Measurements from ENCODE around the gene DDO. TPM values are rescaled to one million over a fixed set of nuclear protein-coding genes. Genes with fewer than 3 reads are reported as not detected.
"Not testable (repeated sequence)": the region's sequence is repeated elsewhere in the genome, so short reads cannot be mapped to it uniquely, and the experiment has no call there.

Gene DDO
- total RNA-seq, 4 donors from 2014 or later, result 1.4 to 3.6 (median 2.3) TPM

- WGBS, 2 donors (ENCODE audit: low coverage in 1 of 2), result 100% methylated on average over 1 of the region's 1 CpG
- TF ChIP-seq CTCF (IDR thresholded peaks at IDR 0.05), result no peak
- TF ChIP-seq POLR2AphosphoS5 (IDR thresholded peaks at IDR 0.05), result no peak
- no peak for TF ChIP-seq POLR2A (IDR thresholded peaks at IDR 0.05)
- TF ChIP-seq EP300 (IDR thresholded peaks at IDR 0.05), result no peak
- H3K9me3 ChIP-seq, result peaks cover 0 to 31% (median 0%) of the 10 kb centered on the region in 3 donors
- H3K27ac ChIP-seq, result no peak overlapping the region
- H3K4me1 ChIP-seq, result no peaks in the 10 kb centered on the region
- H3K4me3 ChIP-seq, result no peak overlapping the region
- H3K27me3 ChIP-seq, result no peaks in the 10 kb centered on the region
- no peaks in the 10 kb centered on the region for H3K36me3 ChIP-seq
- no peak for ATAC-seq
Observed at GRCh38 chr6:110458476-110458875, 43.1 kb upstream of the DDO start.

GRCh38 chr6:110457567-110458175 lies 42.3 kb upstream of the DDO start:
- ATAC-seq, H3K4me3 ChIP-seq, H3K27me3 ChIP-seq, H3K27ac ChIP-seq, H3K36me3 ChIP-seq, H3K4me1 ChIP-seq: not testable (repeated sequence)
- 70 to 75% methylated on average over 5 to 7 of the region's 8 CpGs for WGBS, 2 donors (ENCODE audit: low coverage in 1 of 2)
- H3K9me3 ChIP-seq, result peaks cover 0 to 24% (median 0%) of the 10 kb centered on the region in 3 donors

DNA sequence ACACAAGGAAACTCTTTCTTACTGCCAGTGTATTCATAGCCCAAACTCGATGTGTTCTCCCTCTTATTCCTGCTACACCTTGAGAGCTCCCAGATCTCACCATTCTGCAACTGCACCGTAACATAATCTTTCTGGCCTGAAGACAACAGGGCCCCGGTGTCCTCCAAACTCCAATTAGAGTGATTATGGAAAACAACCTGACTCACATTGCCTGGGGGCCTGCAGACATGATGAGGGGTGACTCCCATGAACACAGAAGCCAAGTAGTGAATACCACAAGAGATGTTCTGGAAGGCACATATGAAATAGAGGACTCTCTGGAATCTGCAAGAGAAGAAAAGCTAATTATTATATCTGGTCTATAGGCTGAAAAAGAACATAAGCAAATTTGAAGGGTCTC lies 41.3 kb upstream of the DDO start:
- TF ChIP-seq POLR2AphosphoS5 (IDR thresholded peaks at IDR 0.05) (no peak), POLR2A (IDR thresholded peaks at IDR 0.05) (no peak), CTCF (IDR thresholded peaks at IDR 0.05) (no peak), EP300 (IDR thresholded peaks at IDR 0.05) (no peak)
- Histone ChIP-seq H3K4me1 (no peaks in the 10 kb centered on the region), H3K4me3 (no peak overlapping the region), H3K27me3 (no peaks in the 10 kb centered on the region), H3K9me3 (peaks cover 0 to 15% (median 0%) of the 10 kb centered on the region in 3 donors), H3K27ac (no peak overlapping the region), H3K36me3 (no peaks in the 10 kb centered on the region)
- ATAC-seq, result no peak
- 81 to 100% methylated on average over 1 to 2 of the region's 3 CpGs for WGBS, 2 donors (ENCODE audit: low coverage in 1 of 2)

DNA sequence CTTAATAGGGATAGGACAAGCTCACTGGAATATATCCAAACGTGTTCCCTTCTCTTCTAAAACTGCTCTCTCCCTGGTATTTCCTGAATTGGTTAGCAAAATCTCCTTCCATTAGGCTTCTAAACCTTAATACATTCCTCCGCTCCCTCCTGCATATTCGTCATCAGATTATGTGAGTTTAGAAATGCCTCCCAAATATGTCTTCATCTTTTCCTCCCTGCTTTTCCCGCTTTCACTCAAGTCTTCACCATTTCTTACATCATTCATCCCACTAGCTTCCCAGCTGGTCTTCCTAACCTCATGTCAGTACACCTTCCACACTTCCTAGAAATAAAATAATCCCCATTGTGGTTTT lies 34.1 kb upstream of the DDO start:
- Histone ChIP-seq H3K27me3 (no peaks in the 10 kb centered on the region), H3K9me3 (no peaks in the 10 kb centered on the region), H3K27ac (no peak overlapping the region), H3K36me3 (no peaks in the 10 kb centered on the region), H3K4me1 (no peaks in the 10 kb centered on the region), H3K4me3 (no peak overlapping the region)
- no peak for ATAC-seq
- WGBS, 2 donors (ENCODE audit: low coverage in 1 of 2), result 60 to 67% methylated on average over 4 of the region's 4 CpGs
- TF ChIP-seq CTCF (IDR thresholded peaks at IDR 0.05) (no peak), POLR2AphosphoS5 (IDR thresholded peaks at IDR 0.05) (no peak), EP300 (IDR thresholded peaks at IDR 0.05) (no peak), POLR2A (IDR thresholded peaks at IDR 0.05) (no peak)

DNA sequence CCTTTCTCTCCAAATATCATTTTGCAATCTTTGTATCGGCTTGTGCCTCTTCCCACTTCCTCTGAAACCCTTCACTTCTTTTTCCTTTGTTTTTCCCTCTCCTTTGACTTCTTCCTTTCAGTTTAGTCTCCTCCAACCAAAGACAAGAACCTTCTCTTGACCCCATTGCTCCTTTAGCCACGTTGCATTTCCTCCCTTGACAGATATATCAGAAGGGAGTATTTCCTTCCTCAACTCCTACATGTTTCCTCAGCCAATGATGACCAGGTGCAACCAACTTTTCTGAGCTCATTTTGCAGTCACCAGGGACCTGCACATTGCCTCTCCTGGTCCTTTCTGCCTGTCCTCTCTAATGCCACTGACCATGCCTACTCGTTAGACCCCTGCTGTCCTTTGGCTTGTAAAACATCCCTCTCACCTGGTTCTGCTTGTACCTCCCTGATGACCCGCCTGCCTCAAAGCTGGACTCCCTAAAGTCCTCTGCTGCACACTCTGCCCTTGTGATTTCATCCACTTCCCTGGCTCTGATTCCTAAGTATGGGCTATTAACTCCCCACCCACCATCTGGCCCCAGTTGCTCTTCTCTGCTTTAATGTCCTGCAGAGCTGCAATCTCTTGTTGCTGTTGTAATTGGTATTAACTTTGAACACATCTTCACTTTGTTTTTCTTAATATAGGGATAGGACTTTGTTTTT lies 33.6 kb upstream of the DDO start:
- Histone ChIP-seq H3K9me3 (no peaks in the 10 kb centered on the region), H3K27ac (no peak overlapping the region), H3K4me1 (no peaks in the 10 kb centered on the region), H3K4me3 (no peak overlapping the region), H3K27me3 (no peaks in the 10 kb centered on the region), H3K36me3 (no peaks in the 10 kb centered on the region)
- WGBS, 2 donors (ENCODE audit: low coverage in 1 of 2), result 55 to 58% methylated on average over 3 to 4 of the region's 4 CpGs
- TF ChIP-seq POLR2A (IDR thresholded peaks at IDR 0.05) (no peak), POLR2AphosphoS5 (IDR thresholded peaks at IDR 0.05) (no peak)
- no peak for ATAC-seq

DNA sequence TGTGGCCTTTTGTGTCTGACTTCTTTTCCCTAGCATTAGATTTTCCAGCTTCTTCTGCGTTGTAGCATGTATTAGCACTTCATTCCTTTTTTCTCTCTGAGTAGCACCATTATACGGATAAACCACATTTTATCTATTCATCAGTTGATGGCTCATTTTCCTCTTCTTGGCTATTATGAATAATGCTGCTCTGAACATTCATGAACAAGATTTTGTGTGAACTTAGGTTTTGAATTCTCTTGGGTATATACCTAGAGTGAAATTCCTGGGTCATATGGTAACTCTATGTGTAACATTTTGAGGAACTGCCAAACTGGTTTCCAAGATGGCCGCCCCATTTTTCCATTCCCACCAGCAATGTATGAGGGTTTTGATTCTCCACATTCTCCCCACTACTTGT lies 32.4 kb upstream of the DDO start:
- Histone ChIP-seq H3K36me3 (no peaks in the 10 kb centered on the region), H3K9me3 (no peaks in the 10 kb centered on the region), H3K4me1 (no peaks in the 10 kb centered on the region), H3K27me3 (no peaks in the 10 kb centered on the region), H3K27ac (no peak overlapping the region), H3K4me3 (no peak overlapping the region)
- WGBS, 2 donors (ENCODE audit: low coverage in 1 of 2), result 90 to 91% methylated on average over 3 of the region's 3 CpGs
- no peak for ATAC-seq
- TF ChIP-seq CTCF (IDR thresholded peaks at IDR 0.05) (no peak), POLR2AphosphoS5 (IDR thresholded peaks at IDR 0.05) (no peak)

Measured in gastroesophageal sphincter (tissue), 4 donors.